PC-3 (cell line): ENCODE results near the gene RAB26. TPM values are rescaled to one million over a fixed set of nuclear protein-coding genes. Genes with fewer than 3 reads are reported as not detected.

Source experiments
- ATAC-seq: fragments of 200-7000 bp; cut with Tn5 transposase; 2 replicates; pipeline ENCODE4 v1.9.1; 2020; ENCODE audit warnings: mild to moderate bottlenecking, moderate library complexity
- BruUV-seq: library from RNA; stranded (reverse); fragments of 400-500 nt; replicated peaks from 2 replicates; lab custom pipeline; 2021; lab: Mats Ljungman, UMichigan
- CTCF ChIA-PET: fragments of 300-600 bp; sonication (Branson Sonifier 250); formaldehyde crosslinking; loops from one replicate; lab custom pipeline; 2022; ENCODE audit warnings: antibody characterized with exemption; lab: Charles Lee
- POLR2A ChIA-PET: fragments of 300-600 bp; sonication (Branson Sonifier 250); formaldehyde crosslinking; loops from one replicate; lab custom pipeline; 2022; ENCODE audit warnings: antibody characterized with exemption; ENCODE audit not compliant: unreplicated experiment; lab: Charles Lee
- DNase-seq: peaks from one replicate; pipeline ENCODE4 v3.0.0-alpha.2; 2015
- H2AFZ ChIP-seq: fragments of 300-600 bp; sonication (generic); 2 replicates; pipeline ENCODE4 v1.6.0; 2016; ENCODE audit warnings: antibody characterized with exemption, low read length
- H3F3A ChIP-seq: fragments of 300-600 bp; sonication (generic); one replicate; pipeline ENCODE4 v1.6.0; 2017; ENCODE audit warnings: antibody characterized with exemption, low read length, control low read depth, mild to moderate bottlenecking; ENCODE audit not compliant: unreplicated experiment
- H3K27ac ChIP-seq: fragments of 300-600 bp; sonication (generic); 2 replicates; pipeline ENCODE4 v1.5.1; 2016; ENCODE audit warnings: mild to moderate bottlenecking, low read length
- H3K27me3 ChIP-seq: fragments of 300-600 bp; sonication (generic); 2 replicates; pipeline ENCODE4 v1.6.1; 2016; ENCODE audit warnings: low read length, mixed read lengths
- H3K36me3 ChIP-seq: fragments of 300-600 bp; sonication (generic); 2 replicates; pipeline ENCODE4 v1.6.1; 2016; ENCODE audit warnings: low read depth, mixed run types, low read length, mixed read lengths
- H3K4me1 ChIP-seq: fragments of 300-600 bp; sonication (generic); 2 replicates; pipeline ENCODE4 v1.5.1; 2016; ENCODE audit warnings: low read length; ENCODE audit not compliant: insufficient read depth
- H3K4me2 ChIP-seq: fragments of 300-600 bp; sonication (generic); 2 replicates; pipeline ENCODE4 v1.6.0; 2016; ENCODE audit warnings: low read length
- H3K4me3 ChIP-seq: fragments of 300-600 bp; sonication (generic); 2 replicates; pipeline ENCODE4 v1.5.1; 2016; ENCODE audit warnings: mild to moderate bottlenecking, low read length, mixed read lengths
- H3K79me2 ChIP-seq: fragments of 300-600 bp; sonication (generic); 2 replicates; pipeline ENCODE4 v1.6.1; 2017; ENCODE audit warnings: low read length, mixed read lengths
- H3K9ac ChIP-seq: fragments of 300-600 bp; sonication (generic); 2 replicates; pipeline ENCODE4 v1.6.0; 2016; ENCODE audit warnings: mild to moderate bottlenecking, low read length
- H3K9me2 ChIP-seq: fragments of 300-600 bp; sonication (generic); replicated peaks from 2 replicates; pipeline ENCODE4 v1.6.1; 2016; ENCODE audit warnings: mixed run types, low read length, mixed read lengths
- H3K9me3 ChIP-seq: fragments of 300-600 bp; sonication (generic); 2 replicates; pipeline ENCODE4 v1.6.1; 2016; ENCODE audit warnings: low read length, mixed read lengths
- H4K20me1 ChIP-seq: fragments of 300-600 bp; sonication (generic); 2 replicates; pipeline ENCODE4 v1.6.1; 2016; ENCODE audit warnings: low read length, mixed read lengths
- EZH2 ChIP-seq: fragments of 300-600 bp; sonication (generic); IDR thresholded peaks from one replicate; pipeline ENCODE4 v1.6.1; 2017; ENCODE audit warnings: antibody characterized with exemption, mild to moderate bottlenecking, low read length; ENCODE audit not compliant: unreplicated experiment
- EZH2phosphoT487 ChIP-seq: fragments of 300-600 bp; sonication (generic); IDR thresholded peaks from 2 replicates; pipeline ENCODE4 v1.6.1; 2018; ENCODE audit warnings: mild to moderate bottlenecking, antibody characterized with exemption, low read length, borderline replicate concordance
- intact Hi-C: fragments of 100-400 bp; cut with micrococcal nuclease; formaldehyde crosslinking; loops from 2 replicates; pipeline ENCODE4 v1.9.0; 2023
- total RNA-seq: library from RNA; depleted of rRNA; stranded (reverse); fragments of >200 nt; gene quantifications from 2 replicates; pipeline ENCODE4 v1.2.3, GENCODE V29; 2014
- TF ChIP-seq, protein P1 (sequence below): fragments of 300-600 bp; sonication (generic); conservative IDR thresholded peaks from 2 replicates; pipeline ENCODE4 v1.5.1; 2017; ENCODE audit warnings: antibody characterized with exemption, low read depth, mild to moderate bottlenecking, low read length

The RAB26 gene
- total RNA-seq, 1 experiment from 2014 or later = 5.6 TPM

DNA sequence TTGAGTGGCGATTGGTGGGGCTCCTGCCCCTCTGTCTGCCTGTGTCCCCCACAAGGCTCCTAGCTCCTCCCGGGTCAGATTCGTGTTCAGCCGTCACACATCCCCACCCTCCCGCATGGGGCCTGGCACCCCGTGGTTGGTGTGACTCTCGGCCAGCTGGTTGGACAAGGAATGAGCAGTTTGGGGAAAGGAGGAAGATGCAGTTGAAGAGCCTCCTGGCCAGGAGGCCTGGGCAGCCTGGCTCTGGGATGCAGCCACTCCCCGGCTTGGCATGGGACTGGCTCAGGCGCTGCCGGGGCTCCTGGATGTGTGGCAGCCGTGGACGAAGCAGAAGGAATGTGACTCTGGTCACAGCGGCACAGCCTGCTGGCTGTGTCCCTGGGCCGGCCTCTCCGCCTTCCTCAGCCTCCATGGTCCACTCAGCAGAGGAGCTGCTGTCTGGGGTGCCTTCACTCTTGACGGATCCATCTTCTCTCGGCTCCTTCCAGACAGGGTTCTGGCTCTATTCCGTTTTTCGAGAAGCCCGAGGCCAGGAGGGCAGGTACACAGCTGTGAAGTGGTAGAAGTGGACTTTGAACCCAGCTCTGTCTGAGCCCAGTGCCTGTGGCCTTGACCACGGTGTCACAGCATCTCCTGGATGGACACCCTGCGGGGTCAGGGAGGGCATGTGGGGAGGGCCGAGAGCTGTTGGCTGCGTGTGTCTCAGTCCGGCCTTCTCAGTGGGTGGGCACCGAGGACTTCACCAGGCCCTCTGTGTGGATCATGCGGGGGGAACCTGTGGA, 9.2 kb downstream of the RAB26 start:
- no peak overlapping the region for H3K27ac ChIP-seq
- intact Hi-C loops = no loop called here
- DNase-seq = no peak
- H3K4me1 ChIP-seq = peaks cover 29% of the 10 kb centered on the region
- H3K4me2 ChIP-seq = peak overlapping the region; percentile 87
- BruUV-seq = no TSS peak
- H3K9ac ChIP-seq = no peak overlapping the region
- ATAC-seq = no peak
- TF ChIP-seq EZH2 = no peak
- no peak for TF ChIP-seq EZH2phosphoT487
- TF ChIP-seq, protein P1, sequence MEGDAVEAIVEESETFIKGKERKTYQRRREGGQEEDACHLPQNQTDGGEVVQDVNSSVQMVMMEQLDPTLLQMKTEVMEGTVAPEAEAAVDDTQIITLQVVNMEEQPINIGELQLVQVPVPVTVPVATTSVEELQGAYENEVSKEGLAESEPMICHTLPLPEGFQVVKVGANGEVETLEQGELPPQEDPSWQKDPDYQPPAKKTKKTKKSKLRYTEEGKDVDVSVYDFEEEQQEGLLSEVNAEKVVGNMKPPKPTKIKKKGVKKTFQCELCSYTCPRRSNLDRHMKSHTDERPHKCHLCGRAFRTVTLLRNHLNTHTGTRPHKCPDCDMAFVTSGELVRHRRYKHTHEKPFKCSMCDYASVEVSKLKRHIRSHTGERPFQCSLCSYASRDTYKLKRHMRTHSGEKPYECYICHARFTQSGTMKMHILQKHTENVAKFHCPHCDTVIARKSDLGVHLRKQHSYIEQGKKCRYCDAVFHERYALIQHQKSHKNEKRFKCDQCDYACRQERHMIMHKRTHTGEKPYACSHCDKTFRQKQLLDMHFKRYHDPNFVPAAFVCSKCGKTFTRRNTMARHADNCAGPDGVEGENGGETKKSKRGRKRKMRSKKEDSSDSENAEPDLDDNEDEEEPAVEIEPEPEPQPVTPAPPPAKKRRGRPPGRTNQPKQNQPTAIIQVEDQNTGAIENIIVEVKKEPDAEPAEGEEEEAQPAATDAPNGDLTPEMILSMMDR = no peak
- peaks cover 83% of the 10 kb centered on the region for H3K79me2 ChIP-seq
- peaks cover 21% of the 10 kb centered on the region for H3K36me3 ChIP-seq
- peaks cover 5% of the 10 kb centered on the region for H3F3A ChIP-seq
- peaks cover 23% of the 10 kb centered on the region for H4K20me1 ChIP-seq
- H3K9me3 ChIP-seq = no peaks in the 10 kb centered on the region
- no peaks in the 10 kb centered on the region for H3K9me2 ChIP-seq
- CTCF ChIA-PET = no interaction called here
- POLR2A ChIA-PET = no interaction called here
- H3K27me3 ChIP-seq = no peaks in the 10 kb centered on the region
- no peak overlapping the region for H2AFZ ChIP-seq
- H3K4me3 ChIP-seq = peak overlapping the region; percentile 79; the same call in 1 of the 2 replicates

DNA sequence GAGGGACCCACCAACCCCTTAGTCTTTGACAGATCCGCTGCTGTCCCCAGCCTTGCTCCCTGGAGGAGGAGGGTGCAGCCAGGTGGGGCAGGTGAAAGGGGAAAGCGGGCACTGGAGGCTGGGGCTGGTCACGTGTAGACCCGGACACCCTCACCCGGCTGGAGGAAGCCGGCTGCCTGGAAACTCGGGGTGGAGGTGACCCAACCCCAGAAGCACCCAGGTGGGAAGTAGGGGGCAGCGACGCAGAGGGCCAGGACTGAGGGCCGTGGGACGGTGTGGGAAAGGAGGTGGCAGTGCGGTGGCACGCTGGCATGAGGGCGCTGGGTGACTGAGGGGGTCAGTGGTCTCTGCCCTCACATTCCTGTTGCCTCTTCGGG, 9.8 kb downstream of the RAB26 start:
- TF ChIP-seq EZH2phosphoT487 (no peak), EZH2 (no peak)
- TF ChIP-seq, protein P1 = no peak
- ChIA-PET CTCF (no interaction called here), POLR2A (no interaction called here)
- H2AFZ ChIP-seq = no peak overlapping the region
- peaks cover 17% of the 10 kb centered on the region for H3K36me3 ChIP-seq
- H3K4me3 ChIP-seq = no peak overlapping the region
- no peak for ATAC-seq
- no peak for DNase-seq
- no peak overlapping the region for H3K4me2 ChIP-seq
- H3K79me2 ChIP-seq = peaks cover 77% of the 10 kb centered on the region
- peaks cover 18% of the 10 kb centered on the region for H4K20me1 ChIP-seq
- BruUV-seq = no TSS peak
- no peak overlapping the region for H3K9ac ChIP-seq
- H3K27ac ChIP-seq = no peak overlapping the region
- intact Hi-C loops = no loop called here
- H3K9me2 ChIP-seq = no peaks in the 10 kb centered on the region
- no peaks in the 10 kb centered on the region for H3K27me3 ChIP-seq
- no peaks in the 10 kb centered on the region for H3K9me3 ChIP-seq
- peaks cover 5% of the 10 kb centered on the region for H3F3A ChIP-seq
- H3K4me1 ChIP-seq = peaks cover 28% of the 10 kb centered on the region

GRCh38 chr16:2159175-2159838, 10.9 kb downstream of the RAB26 start:
- POLR2A ChIA-PET = no interaction called here
- no peaks in the 10 kb centered on the region for H3K9me3 ChIP-seq
- no peak overlapping the region for H3K9ac ChIP-seq
- H3K27me3 ChIP-seq = no peaks in the 10 kb centered on the region
- ATAC-seq (no peak), DNase-seq (no peak)
- peaks cover 31% of the 10 kb centered on the region for H3K4me1 ChIP-seq
- TF ChIP-seq EZH2phosphoT487 (no peak), EZH2 (no peak)
- TF ChIP-seq, protein P1 = no peak
- H3F3A ChIP-seq = peaks cover 5% of the 10 kb centered on the region
- H3K4me3 ChIP-seq = no peak overlapping the region
- intact Hi-C loops = no loop called here
- no peak overlapping the region for H3K27ac ChIP-seq
- BruUV-seq = no TSS peak
- H3K79me2 ChIP-seq = peaks cover 73% of the 10 kb centered on the region
- H3K4me2 ChIP-seq = no peak overlapping the region
- CTCF ChIA-PET = no interaction called here
- peaks cover 7% of the 10 kb centered on the region for H4K20me1 ChIP-seq
- no peak overlapping the region for H2AFZ ChIP-seq
- peaks cover 7% of the 10 kb centered on the region for H3K36me3 ChIP-seq
- H3K9me2 ChIP-seq = no peaks in the 10 kb centered on the region
